ENCODE results near the gene ENC1. TPM values are rescaled to one million over a fixed set of nuclear protein-coding genes. Genes with fewer than 3 reads are reported as not detected.
A peak's percentile ranks its signal among the peaks of the same experiment; 100 is the strongest.

ENC1 gene
- total RNA-seq, 1 donor from 2014 or later = 162 TPM

- H3K9me3 Mint-ChIP-seq (ENCODE audit: unreplicated experiment) = no peaks in the 10 kb centered on the region
- TF ChIP-seq, protein P1, sequence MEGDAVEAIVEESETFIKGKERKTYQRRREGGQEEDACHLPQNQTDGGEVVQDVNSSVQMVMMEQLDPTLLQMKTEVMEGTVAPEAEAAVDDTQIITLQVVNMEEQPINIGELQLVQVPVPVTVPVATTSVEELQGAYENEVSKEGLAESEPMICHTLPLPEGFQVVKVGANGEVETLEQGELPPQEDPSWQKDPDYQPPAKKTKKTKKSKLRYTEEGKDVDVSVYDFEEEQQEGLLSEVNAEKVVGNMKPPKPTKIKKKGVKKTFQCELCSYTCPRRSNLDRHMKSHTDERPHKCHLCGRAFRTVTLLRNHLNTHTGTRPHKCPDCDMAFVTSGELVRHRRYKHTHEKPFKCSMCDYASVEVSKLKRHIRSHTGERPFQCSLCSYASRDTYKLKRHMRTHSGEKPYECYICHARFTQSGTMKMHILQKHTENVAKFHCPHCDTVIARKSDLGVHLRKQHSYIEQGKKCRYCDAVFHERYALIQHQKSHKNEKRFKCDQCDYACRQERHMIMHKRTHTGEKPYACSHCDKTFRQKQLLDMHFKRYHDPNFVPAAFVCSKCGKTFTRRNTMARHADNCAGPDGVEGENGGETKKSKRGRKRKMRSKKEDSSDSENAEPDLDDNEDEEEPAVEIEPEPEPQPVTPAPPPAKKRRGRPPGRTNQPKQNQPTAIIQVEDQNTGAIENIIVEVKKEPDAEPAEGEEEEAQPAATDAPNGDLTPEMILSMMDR (IDR thresholded peaks at IDR 0.05; ENCODE audit: unreplicated experiment) = no peak
- H3K27ac Mint-ChIP-seq (ENCODE audit: unreplicated experiment) = no peak overlapping the region
- no peak overlapping the region for H3K4me3 Mint-ChIP-seq (ENCODE audit: unreplicated experiment)
- peaks cover 42% of the 10 kb centered on the region for H3K4me1 Mint-ChIP-seq (ENCODE audit: unreplicated experiment)
- H3K27me3 Mint-ChIP-seq (ENCODE audit: unreplicated experiment) = peaks cover 2% of the 10 kb centered on the region
- no peaks in the 10 kb centered on the region for H3K36me3 Mint-ChIP-seq (ENCODE audit: low read depth, unreplicated experiment)
- DNase-seq (ENCODE audit: low spot score) = no peak
Measured at GRCh38 chr5:74589204-74590056, 51.1 kb downstream of the ENC1 start.

DNA sequence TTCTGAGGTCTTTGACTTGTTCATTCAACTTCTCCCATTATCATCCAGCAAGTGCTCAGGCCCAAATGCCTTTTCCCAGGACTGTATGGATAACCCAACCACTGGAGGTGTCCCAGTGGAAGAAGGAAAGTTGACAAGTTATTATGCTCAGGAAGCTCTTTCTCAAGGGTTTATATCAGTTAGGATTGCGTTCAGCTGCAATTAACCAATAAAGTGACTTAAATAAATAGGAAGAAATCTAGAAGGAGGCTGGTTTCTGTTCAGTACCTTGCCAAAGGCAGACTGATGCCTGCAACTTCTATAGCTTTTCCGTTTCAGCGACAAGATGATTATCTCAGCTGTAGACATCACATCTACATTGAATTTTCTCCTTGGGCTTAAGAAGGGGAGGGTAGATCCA lies 52.1 kb downstream of the ENC1 start:
- Mint-ChIP-seq H3K4me3 (ENCODE audit: unreplicated experiment) (no peak overlapping the region), H3K36me3 (ENCODE audit: low read depth, unreplicated experiment) (no peaks in the 10 kb centered on the region), H3K9me3 (ENCODE audit: unreplicated experiment) (no peaks in the 10 kb centered on the region), H3K27ac (ENCODE audit: unreplicated experiment) (no peak overlapping the region), H3K4me1 (ENCODE audit: unreplicated experiment) (peaks cover 48% of the 10 kb centered on the region), H3K27me3 (ENCODE audit: unreplicated experiment) (peaks cover 2% of the 10 kb centered on the region)
- TF ChIP-seq, protein P1 (IDR thresholded peaks at IDR 0.05; ENCODE audit: unreplicated experiment) = no peak
- no peak for DNase-seq (ENCODE audit: low spot score)

GRCh38 chr5:74587890-74588289 lies 52.6 kb downstream of the ENC1 start:
- Mint-ChIP-seq H3K27me3 (ENCODE audit: unreplicated experiment) (peaks cover 3% of the 10 kb centered on the region), H3K27ac (ENCODE audit: unreplicated experiment) (peak overlapping the region; percentile 73), H3K9me3 (ENCODE audit: unreplicated experiment) (no peaks in the 10 kb centered on the region), H3K4me1 (ENCODE audit: unreplicated experiment) (peaks cover 50% of the 10 kb centered on the region), H3K4me3 (ENCODE audit: unreplicated experiment) (no peak overlapping the region), H3K36me3 (ENCODE audit: low read depth, unreplicated experiment) (no peaks in the 10 kb centered on the region)
- TF ChIP-seq, protein P1 (IDR thresholded peaks at IDR 0.05; ENCODE audit: unreplicated experiment) = no peak
- DNase-seq (ENCODE audit: low spot score) = no peak

DNA sequence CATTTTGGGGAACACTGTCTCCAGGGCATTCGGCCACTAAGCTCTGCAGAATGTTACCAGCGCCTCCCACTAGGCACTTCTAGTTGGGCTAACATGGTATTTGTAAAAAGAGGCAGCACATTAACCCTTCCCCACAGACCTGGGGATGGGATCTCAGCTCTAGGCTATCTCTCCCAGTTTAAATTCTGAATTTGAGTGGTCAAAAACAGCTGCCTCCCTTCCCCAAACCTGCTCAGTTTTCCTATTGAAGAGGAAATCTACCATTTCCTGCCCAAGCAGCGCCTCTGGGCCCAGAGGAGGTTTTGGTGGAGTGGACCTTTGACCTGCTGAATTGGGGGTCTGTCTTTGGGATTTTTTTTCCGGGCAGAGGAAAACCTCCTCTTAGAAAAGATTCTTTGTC lies 53.2 kb downstream of the ENC1 start:
- peak overlapping the region; percentile 83 for H3K27ac Mint-ChIP-seq (ENCODE audit: unreplicated experiment)
- peaks cover 56% of the 10 kb centered on the region for H3K4me1 Mint-ChIP-seq (ENCODE audit: unreplicated experiment)
- H3K27me3 Mint-ChIP-seq (ENCODE audit: unreplicated experiment) = peaks cover 3% of the 10 kb centered on the region

GRCh38 chr5:74586856-74587255 lies 53.7 kb downstream of the ENC1 start:
- TF ChIP-seq, protein P1 (IDR thresholded peaks at IDR 0.05; ENCODE audit: unreplicated experiment) = no peak
- Mint-ChIP-seq H3K36me3 (ENCODE audit: low read depth, unreplicated experiment) (no peaks in the 10 kb centered on the region), H3K4me3 (ENCODE audit: unreplicated experiment) (no peak overlapping the region), H3K27ac (ENCODE audit: unreplicated experiment) (peak overlapping the region; percentile 83), H3K9me3 (ENCODE audit: unreplicated experiment) (no peaks in the 10 kb centered on the region), H3K27me3 (ENCODE audit: unreplicated experiment) (peaks cover 3% of the 10 kb centered on the region), H3K4me1 (ENCODE audit: unreplicated experiment) (peaks cover 56% of the 10 kb centered on the region)
- no peak for DNase-seq (ENCODE audit: low spot score)

More for the DNA sequence above, 53.2 kb downstream of the ENC1 start:
- DNase-seq (ENCODE audit: low spot score) = peak; percentile 7
- TF ChIP-seq, protein P1 (IDR thresholded peaks at IDR 0.05; ENCODE audit: unreplicated experiment) = no peak
- Mint-ChIP-seq H3K4me3 (ENCODE audit: unreplicated experiment) (no peak overlapping the region), H3K9me3 (ENCODE audit: unreplicated experiment) (no peaks in the 10 kb centered on the region), H3K36me3 (ENCODE audit: low read depth, unreplicated experiment) (no peaks in the 10 kb centered on the region)

Data from endothelial cell (in vitro differentiated cells).